HFFc6 (cell line): Measurements from ENCODE around the gene CALCOCO2. TPM values are rescaled to one million over a fixed set of nuclear protein-coding genes. Genes with fewer than 3 reads are reported as not detected.
"Not testable (repeated sequence)": the region's sequence is repeated elsewhere in the genome, so short reads cannot be mapped to it uniquely, and the experiment has no call there.

Experiments used
- DNase-seq: peaks from one replicate; pipeline ENCODE4 v3.0.0-alpha.2; 2018
- H3K27ac Mint-ChIP-seq: 2 replicates; pipeline ENCODE4 v1.8.0; 2020; ENCODE audit warnings: mild to moderate bottlenecking, mixed read lengths
- H3K27me3 Mint-ChIP-seq: 2 replicates; pipeline ENCODE4 v1.8.0; 2021; ENCODE audit warnings: mild to moderate bottlenecking, moderate library complexity, mixed read lengths; ENCODE audit not compliant: insufficient read depth
- H3K36me3 Mint-ChIP-seq: 2 replicates; pipeline ENCODE4 v1.8.0; 2021; ENCODE audit warnings: low read depth, mixed read lengths
- H3K4me1 Mint-ChIP-seq: 2 replicates; pipeline ENCODE4 v1.8.0; 2020; ENCODE audit warnings: low read depth, mixed read lengths
- H3K4me3 Mint-ChIP-seq: 2 replicates; pipeline ENCODE4 v1.8.0; 2020; ENCODE audit warnings: mild to moderate bottlenecking, moderate library complexity, mixed read lengths
- H3K9me3 Mint-ChIP-seq: 2 replicates; pipeline ENCODE4 v1.8.0; 2020; ENCODE audit warnings: mild to moderate bottlenecking, mixed read lengths
- CTCF ChIP-seq: fragments of 200-600 bp; sonication (generic); IDR thresholded peaks from 2 replicates; pipeline ENCODE4 v1.5.0; 2021; ENCODE audit warnings: antibody characterized with exemption, mild to moderate bottlenecking
- total RNA-seq, 6 experiments: library from RNA; stranded (reverse); fragmentation: NEBNext Ultra II Directional; extraction: Animal tissue kit (Norgen Biotek cat#: 25700); gene quantifications; 2 replicates in 1 of 6; 3 replicates in 5 of 6; pipeline ENCODE4 v1.2.3, GENCODE V29; 2021

The CALCOCO2 gene
- total RNA-seq, 6 experiments from 2014 or later = 71.5 to 91.1 (median 84.5) TPM

- no peak for TF ChIP-seq CTCF
- DNase-seq = no peak
- H3K4me1 Mint-ChIP-seq = no peaks in the 10 kb centered on the region
- H3K9me3 Mint-ChIP-seq = no peaks in the 10 kb centered on the region
- H3K27ac Mint-ChIP-seq = no peak overlapping the region
- no peaks in the 10 kb centered on the region for H3K36me3 Mint-ChIP-seq
- H3K4me3 Mint-ChIP-seq = no peak overlapping the region
- H3K27me3 Mint-ChIP-seq = peaks cover 8% of the 10 kb centered on the region
Measured at GRCh38 chr17:48871551-48872351, 40.9 kb downstream of the CALCOCO2 start.

GRCh38 chr17:48872409-48872808 is 41.6 kb downstream of the CALCOCO2 start:
- H3K4me3 Mint-ChIP-seq, H3K36me3 Mint-ChIP-seq, H3K27ac Mint-ChIP-seq, H3K4me1 Mint-ChIP-seq, DNase-seq, H3K9me3 Mint-ChIP-seq: not testable (repeated sequence)
- H3K27me3 Mint-ChIP-seq = peaks cover 12% of the 10 kb centered on the region

GRCh38 chr17:48873209-48873608 is 42.4 kb downstream of the CALCOCO2 start:
- H3K27me3 Mint-ChIP-seq = peaks cover 12% of the 10 kb centered on the region
- H3K9me3 Mint-ChIP-seq = no peaks in the 10 kb centered on the region
- H3K4me1 Mint-ChIP-seq = no peaks in the 10 kb centered on the region

GRCh38 chr17:48873696-48874443 is 43.0 kb downstream of the CALCOCO2 start:
- H3K4me1 Mint-ChIP-seq = no peaks in the 10 kb centered on the region
- H3K27ac Mint-ChIP-seq = no peak overlapping the region
- H3K4me3 Mint-ChIP-seq = no peak overlapping the region
- peaks cover 12% of the 10 kb centered on the region for H3K27me3 Mint-ChIP-seq
- no peaks in the 10 kb centered on the region for H3K9me3 Mint-ChIP-seq
- no peaks in the 10 kb centered on the region for H3K36me3 Mint-ChIP-seq
- TF ChIP-seq CTCF = no peak
- DNase-seq = no peak

More at GRCh38 chr17:48873209-48873608, 42.4 kb downstream of the CALCOCO2 start:
- no peak for TF ChIP-seq CTCF
- Mint-ChIP-seq H3K4me3 (no peak overlapping the region), H3K36me3 (no peaks in the 10 kb centered on the region), H3K27ac (no peak overlapping the region)
- no peak for DNase-seq

GRCh38 chr17:48878920-48879898 is 48.4 kb downstream of the CALCOCO2 start:
- peak; percentile 92 for TF ChIP-seq CTCF
- Mint-ChIP-seq H3K36me3 (no peaks in the 10 kb centered on the region), H3K27ac (no peak overlapping the region), H3K27me3 (peaks cover 11% of the 10 kb centered on the region), H3K9me3 (no peaks in the 10 kb centered on the region), H3K4me1 (no peaks in the 10 kb centered on the region), H3K4me3 (no peak overlapping the region)
- DNase-seq = peak; percentile 35
